Measurements from ENCODE around the gene ADAMTS2. TPM values are rescaled to one million over a fixed set of nuclear protein-coding genes. Genes with fewer than 3 reads are reported as not detected.

The ADAMTS2 gene
- total RNA-seq, 1 experiment from 2014 or later, result not detected

DNA sequence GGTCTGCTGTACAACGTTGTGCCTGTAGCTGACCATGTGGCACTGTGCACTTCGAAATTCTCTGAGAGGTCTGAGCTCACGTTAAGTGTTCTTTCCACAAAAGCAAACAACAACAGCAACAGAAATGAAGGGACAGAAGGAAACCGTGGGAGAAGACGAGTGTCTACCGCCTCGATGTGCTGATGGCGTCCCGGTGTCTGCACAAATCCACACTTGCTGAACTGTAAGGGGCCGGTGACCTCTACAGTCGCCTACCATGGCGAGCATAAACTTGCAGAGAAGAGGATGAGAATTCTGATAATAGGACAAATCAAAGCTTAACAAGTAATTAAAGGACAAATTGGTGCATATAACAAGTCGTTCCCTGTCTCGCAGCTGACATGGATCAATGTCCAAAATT is 114.0 kb downstream of the ADAMTS2 start:
- no TSS peak for BruUV-seq (replicated peaks)
- no peak for DNase-seq
- Mint-ChIP-seq H3K9me3 (ENCODE audit: low read depth, unreplicated experiment) (peaks cover 14% of the 10 kb centered on the region), H3K36me3 (ENCODE audit: insufficient read depth, unreplicated experiment) (no peaks in the 10 kb centered on the region), H3K27ac (ENCODE audit: unreplicated experiment) (no peak overlapping the region), H3K4me3 (ENCODE audit: low read depth, unreplicated experiment) (no peak overlapping the region), H3K27me3 (ENCODE audit: unreplicated experiment) (no peaks in the 10 kb centered on the region), H3K4me1 (ENCODE audit: low read depth, unreplicated experiment) (no peaks in the 10 kb centered on the region)
- TF ChIP-seq, protein P1, sequence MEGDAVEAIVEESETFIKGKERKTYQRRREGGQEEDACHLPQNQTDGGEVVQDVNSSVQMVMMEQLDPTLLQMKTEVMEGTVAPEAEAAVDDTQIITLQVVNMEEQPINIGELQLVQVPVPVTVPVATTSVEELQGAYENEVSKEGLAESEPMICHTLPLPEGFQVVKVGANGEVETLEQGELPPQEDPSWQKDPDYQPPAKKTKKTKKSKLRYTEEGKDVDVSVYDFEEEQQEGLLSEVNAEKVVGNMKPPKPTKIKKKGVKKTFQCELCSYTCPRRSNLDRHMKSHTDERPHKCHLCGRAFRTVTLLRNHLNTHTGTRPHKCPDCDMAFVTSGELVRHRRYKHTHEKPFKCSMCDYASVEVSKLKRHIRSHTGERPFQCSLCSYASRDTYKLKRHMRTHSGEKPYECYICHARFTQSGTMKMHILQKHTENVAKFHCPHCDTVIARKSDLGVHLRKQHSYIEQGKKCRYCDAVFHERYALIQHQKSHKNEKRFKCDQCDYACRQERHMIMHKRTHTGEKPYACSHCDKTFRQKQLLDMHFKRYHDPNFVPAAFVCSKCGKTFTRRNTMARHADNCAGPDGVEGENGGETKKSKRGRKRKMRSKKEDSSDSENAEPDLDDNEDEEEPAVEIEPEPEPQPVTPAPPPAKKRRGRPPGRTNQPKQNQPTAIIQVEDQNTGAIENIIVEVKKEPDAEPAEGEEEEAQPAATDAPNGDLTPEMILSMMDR (IDR thresholded peaks at IDR 0.05; ENCODE audit: unreplicated experiment), result no peak
- CTCF ChIA-PET, result no interaction called here
- intact Hi-C loops (cut with micrococcal nuclease; ENCODE audit: unreplicated experiment), result no loop called here

DNA sequence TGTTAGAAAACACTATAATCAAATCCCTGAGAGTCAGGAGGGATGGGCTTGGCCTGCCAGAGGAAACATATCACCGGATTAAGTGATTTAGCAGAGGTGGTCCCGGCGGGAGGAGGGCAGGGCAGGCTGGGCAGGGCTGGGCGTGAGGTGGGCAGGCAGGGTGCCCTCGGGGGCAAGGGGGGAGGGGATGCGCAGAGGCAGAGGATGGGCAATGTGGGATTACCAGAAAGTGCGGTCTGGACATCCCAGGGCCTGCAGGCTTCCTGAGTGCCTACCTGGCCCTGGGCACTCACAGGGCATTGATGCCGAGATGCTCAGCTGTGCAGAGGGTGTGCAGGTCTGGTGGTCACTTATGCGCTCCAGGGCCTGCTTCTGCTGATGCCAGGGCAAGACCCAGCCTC is 115.2 kb downstream of the ADAMTS2 start:
- Mint-ChIP-seq H3K4me3 (ENCODE audit: low read depth, unreplicated experiment) (no peak overlapping the region), H3K4me1 (ENCODE audit: low read depth, unreplicated experiment) (no peaks in the 10 kb centered on the region), H3K27ac (ENCODE audit: unreplicated experiment) (no peak overlapping the region), H3K9me3 (ENCODE audit: low read depth, unreplicated experiment) (peaks cover 17% of the 10 kb centered on the region), H3K27me3 (ENCODE audit: unreplicated experiment) (no peaks in the 10 kb centered on the region), H3K36me3 (ENCODE audit: insufficient read depth, unreplicated experiment) (no peaks in the 10 kb centered on the region)
- intact Hi-C loops (cut with micrococcal nuclease; ENCODE audit: unreplicated experiment), result no loop called here
- TF ChIP-seq, protein P1 (IDR thresholded peaks at IDR 0.05; ENCODE audit: unreplicated experiment), result no peak
- no peak for DNase-seq
- no TSS peak for BruUV-seq (replicated peaks)
- CTCF ChIA-PET, result no interaction called here

DNA sequence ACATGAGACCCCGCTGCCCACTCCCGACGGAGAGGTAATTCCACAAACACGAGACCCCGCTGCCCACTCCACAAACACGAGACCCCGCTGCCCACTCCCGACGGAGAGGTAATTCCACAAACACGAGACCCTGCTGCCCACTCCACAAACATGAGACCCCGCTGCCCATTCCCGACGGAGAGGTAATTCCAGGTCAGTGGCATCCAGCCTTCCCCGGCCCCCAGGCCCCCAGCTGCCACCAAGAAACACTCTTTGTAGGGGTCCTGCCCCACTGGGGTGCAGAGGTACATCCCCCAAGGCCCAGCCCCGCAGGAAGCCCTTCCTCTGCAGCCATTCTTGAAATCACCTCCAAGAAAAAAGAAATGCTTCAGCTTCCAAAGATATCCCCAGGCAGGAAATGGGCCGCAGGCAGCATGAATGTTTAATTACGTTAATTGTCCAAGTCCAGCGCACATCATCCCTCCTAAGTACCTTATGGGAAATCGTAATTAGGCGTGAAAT is 115.9 kb downstream of the ADAMTS2 start:
- Mint-ChIP-seq H3K36me3 (ENCODE audit: insufficient read depth, unreplicated experiment) (no peaks in the 10 kb centered on the region), H3K27ac (ENCODE audit: unreplicated experiment) (no peak overlapping the region), H3K4me3 (ENCODE audit: low read depth, unreplicated experiment) (no peak overlapping the region), H3K27me3 (ENCODE audit: unreplicated experiment) (no peaks in the 10 kb centered on the region), H3K9me3 (ENCODE audit: low read depth, unreplicated experiment) (peaks cover 15% of the 10 kb centered on the region), H3K4me1 (ENCODE audit: low read depth, unreplicated experiment) (no peaks in the 10 kb centered on the region)
- CTCF ChIA-PET, result no interaction called here
- BruUV-seq (replicated peaks), result no TSS peak
- intact Hi-C loops (cut with micrococcal nuclease; ENCODE audit: unreplicated experiment), result no loop called here
- no peak for DNase-seq
- TF ChIP-seq, protein P1 (IDR thresholded peaks at IDR 0.05; ENCODE audit: unreplicated experiment), result no peak

DNA sequence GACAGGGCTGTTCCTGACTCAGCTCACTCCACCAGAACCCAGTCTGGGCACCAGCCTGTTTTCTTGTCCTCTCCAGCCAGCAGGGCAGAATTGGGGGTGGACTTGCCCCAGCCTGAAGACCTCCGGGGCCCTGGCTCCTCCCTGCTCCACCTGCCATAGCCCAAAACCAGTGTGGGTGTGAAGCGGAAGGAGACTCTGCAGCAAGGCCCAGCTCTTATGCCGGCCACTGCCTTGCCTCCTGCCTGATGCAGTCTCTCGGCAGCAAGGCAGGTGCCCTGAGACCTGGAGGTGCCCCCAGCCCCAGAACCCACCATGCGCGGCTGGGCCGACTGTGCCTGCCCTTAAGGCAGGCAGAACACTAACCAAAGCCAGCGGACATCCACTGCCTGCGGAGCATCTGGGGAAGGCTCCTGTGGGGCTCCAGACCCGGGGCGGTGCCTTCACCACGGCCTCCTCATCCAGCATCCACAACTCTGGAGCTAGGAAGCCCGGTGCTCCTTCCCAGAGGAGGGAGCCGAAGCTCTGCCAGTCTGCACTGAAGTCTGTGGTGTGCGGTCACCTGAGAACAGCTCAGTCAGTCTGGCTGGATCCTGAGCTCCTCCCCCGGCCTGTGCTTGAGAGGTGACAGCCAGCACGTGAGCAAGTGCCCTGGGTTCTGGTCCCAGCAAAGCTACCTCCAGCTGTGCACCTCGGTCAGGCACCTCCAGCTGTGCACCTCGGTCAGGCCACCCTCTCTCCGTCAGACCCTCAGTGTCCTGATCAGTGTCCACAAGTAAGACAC is 116.7 kb downstream of the ADAMTS2 start:
- no peak for DNase-seq
- Mint-ChIP-seq H3K27ac (ENCODE audit: unreplicated experiment) (no peak overlapping the region), H3K27me3 (ENCODE audit: unreplicated experiment) (no peaks in the 10 kb centered on the region), H3K4me1 (ENCODE audit: low read depth, unreplicated experiment) (no peaks in the 10 kb centered on the region), H3K9me3 (ENCODE audit: low read depth, unreplicated experiment) (peaks cover 16% of the 10 kb centered on the region), H3K4me3 (ENCODE audit: low read depth, unreplicated experiment) (no peak overlapping the region), H3K36me3 (ENCODE audit: insufficient read depth, unreplicated experiment) (no peaks in the 10 kb centered on the region)
- intact Hi-C loops (cut with micrococcal nuclease; ENCODE audit: unreplicated experiment), result no loop called here
- CTCF ChIA-PET, result no interaction called here
- BruUV-seq (replicated peaks), result no TSS peak
- TF ChIP-seq, protein P1 (IDR thresholded peaks at IDR 0.05; ENCODE audit: unreplicated experiment), result no peak
